ENCODE results near the gene NUBP2.

The NUBP2 gene, protein sequence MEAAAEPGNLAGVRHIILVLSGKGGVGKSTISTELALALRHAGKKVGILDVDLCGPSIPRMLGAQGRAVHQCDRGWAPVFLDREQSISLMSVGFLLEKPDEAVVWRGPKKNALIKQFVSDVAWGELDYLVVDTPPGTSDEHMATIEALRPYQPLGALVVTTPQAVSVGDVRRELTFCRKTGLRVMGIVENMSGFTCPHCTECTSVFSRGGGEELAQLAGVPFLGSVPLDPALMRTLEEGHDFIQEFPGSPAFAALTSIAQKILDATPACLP

DNA sequence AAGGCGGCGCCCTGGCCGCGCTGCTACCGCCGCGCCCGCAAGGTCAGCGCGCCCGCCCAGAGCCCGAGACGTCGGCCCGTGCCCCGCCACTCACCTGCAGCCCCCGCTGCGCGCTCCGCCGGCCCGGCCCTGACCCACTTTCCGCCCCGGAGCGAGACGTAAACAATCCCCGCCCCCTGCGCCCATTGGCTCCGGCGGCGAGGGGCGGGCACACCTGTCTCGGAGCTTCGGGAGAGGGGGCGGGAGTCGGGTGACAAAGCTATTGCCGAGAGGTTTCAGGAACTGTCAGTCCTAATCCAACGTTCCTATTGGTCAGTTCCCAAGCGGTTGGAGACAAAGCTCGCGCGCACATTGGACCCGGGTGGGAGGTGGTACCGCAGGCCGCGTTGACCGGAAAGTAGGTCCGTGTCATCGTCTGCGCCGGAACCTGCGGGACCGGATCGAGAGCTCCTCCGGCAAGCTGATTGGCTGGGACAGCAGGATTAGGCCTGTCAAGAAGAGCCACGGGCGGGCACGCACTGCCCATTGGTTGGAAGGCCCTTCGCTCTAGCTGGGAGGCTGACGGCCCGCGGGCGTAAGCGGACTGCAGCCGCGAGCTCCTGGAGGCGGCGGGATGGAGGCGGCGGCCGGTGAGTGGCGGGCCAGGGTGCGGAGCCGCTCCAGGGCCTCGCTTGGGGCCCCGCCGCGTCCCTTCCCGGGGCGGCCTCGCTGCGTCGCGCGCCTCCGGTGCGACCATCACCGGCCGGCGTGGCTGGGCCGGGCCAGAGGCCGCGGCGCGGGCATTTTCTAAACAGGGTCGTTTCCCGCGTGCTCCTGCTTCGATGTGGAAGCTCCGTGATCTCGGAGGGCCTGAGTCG lies at the start of gene NUBP2, which contains the start of gene SPSB3:
NUBP2 (plus strand) TSS at position 553 of the 857 bp plus-strand sequence; CDS start at position 614, 61 bp downstream.
SPSB3 (minus strand) TSS at position 164 of the 857 bp plus-strand sequence. CDS start 1,088 bp downstream, outside the sequence.
- peak; percentile 100 for DNase-seq (ENCODE audit: low spot score)

DNA sequence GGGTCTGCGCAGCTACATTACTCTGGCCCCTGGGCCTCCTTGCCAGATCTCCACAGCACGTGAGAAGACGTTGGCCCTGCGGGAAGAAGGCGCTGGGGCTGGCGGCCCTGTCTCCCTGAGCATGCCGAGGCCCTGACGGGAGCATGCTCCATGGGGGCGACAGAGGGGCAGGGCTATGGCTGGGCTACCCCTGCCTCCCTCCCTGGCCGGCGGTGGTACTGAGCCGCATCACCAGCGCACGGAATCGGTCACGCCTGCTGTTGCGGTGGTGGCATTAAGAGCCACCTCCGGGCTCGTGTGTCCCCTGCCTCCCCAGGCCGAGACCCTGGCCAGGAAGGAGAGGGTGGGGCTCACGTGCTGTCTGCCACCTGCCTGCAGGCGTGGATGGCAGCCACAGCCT lies 48.6 kb upstream of the NUBP2 start:
- no peak for DNase-seq (ENCODE audit: low spot score)

DNA sequence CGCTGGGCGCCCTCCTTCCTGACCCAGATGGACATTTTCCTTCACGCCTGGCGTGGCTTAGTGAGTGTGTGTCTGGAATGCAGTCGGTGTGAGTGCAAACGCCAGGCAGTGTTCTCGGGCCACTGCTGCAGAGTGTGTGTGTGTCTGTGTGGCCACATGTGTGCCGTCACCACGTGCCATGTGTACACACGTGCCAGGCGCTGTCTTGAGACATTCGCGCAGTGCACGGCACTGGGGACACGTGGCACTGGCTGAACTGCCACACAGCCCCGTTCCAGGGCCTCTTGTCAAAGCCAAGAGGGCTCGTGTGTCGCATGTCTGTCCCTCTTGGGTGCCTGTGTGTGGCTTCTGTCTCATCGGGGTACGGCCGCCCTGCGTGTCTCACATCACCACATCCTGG lies 47.9 kb upstream of the NUBP2 start:
- no peak for DNase-seq (ENCODE audit: low spot score)

DNA sequence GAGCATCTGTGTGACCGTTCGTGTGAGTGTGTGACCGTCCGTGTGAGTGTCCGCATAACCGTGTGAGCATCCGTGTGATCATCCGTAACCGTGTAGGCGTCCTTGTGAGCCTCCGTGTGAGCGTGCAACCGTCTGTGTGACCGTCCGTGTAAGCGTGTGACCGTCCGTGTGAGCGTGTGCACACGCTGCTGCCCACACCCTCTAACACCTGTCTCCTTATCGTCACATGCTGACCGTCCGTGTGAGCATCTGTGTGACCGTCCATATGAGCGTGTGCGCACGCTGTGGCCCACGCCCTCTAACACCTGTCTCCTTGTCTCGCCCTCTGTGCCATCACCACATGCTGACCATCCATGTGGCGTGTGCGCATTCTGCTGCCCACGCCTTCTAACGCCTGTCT lies 42.5 kb upstream of the NUBP2 start:
- DNase-seq (ENCODE audit: low spot score), result no peak

DNA sequence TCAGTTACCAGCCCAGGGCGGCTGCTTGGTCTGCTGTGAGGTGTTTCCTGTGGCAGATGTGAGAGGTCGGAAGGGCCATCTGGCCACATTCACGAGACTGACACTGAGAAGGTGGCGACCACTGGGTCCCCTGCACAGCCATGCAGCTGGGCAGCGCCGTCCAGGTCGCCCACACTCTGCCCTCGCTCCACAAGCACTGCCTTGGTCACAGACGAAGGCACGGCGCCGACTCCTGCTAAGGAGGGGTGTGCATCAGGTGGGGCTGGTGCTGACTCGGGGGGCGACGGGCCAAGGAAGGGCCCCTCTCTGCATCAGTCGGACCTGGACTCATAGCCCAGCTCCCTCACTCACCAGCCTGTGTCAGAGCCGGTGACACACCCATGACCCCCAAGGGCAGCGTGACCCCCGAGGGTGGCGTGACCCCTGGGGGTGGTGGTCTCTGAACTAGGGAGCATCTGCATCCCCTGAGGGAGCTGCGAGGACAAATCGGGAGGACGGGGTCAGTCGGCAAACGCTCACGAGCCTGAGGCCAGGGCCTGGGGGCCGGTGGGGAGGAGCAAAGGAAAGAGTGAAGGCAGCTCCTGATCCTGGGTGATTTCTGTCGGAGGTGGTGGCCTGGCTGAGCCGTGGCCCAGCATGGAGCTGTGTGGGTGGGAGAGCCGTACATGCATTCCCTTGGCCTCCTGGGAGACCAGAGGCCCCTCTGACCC lies 41.8 kb upstream of the NUBP2 start:
- no peak for DNase-seq (ENCODE audit: low spot score)

DNA sequence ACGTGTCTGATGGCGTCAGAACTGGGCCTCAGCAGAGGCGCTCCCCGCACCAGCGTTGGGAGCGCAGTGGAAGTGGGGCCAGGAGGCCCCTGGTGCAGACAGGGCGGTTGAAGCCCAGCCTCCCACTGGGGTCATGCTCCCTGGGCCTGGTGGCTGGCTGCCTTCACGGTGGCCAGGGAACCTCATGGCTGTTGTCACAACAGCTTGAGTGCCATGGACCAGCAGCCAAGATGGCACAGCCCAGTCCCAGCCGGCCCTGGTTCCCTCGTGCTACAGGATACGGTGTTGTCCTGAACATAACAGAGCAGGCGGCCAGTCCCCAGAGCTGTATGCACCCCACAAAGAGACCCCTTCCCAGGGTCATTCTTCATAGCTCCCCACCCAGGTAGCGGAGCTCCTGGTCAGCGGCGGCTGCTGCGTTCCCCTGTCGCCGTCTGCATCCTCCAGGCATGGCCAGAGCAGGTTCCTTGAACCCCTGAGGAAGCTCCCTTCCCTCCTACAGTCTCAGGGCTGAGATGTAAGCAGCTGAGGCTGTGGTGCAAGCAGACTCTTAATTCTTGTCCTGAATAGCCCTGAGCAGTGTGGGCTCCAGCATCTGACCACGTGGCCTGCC lies 41.1 kb upstream of the NUBP2 start:
- peak; percentile 7 for DNase-seq (ENCODE audit: low spot score)

DNA sequence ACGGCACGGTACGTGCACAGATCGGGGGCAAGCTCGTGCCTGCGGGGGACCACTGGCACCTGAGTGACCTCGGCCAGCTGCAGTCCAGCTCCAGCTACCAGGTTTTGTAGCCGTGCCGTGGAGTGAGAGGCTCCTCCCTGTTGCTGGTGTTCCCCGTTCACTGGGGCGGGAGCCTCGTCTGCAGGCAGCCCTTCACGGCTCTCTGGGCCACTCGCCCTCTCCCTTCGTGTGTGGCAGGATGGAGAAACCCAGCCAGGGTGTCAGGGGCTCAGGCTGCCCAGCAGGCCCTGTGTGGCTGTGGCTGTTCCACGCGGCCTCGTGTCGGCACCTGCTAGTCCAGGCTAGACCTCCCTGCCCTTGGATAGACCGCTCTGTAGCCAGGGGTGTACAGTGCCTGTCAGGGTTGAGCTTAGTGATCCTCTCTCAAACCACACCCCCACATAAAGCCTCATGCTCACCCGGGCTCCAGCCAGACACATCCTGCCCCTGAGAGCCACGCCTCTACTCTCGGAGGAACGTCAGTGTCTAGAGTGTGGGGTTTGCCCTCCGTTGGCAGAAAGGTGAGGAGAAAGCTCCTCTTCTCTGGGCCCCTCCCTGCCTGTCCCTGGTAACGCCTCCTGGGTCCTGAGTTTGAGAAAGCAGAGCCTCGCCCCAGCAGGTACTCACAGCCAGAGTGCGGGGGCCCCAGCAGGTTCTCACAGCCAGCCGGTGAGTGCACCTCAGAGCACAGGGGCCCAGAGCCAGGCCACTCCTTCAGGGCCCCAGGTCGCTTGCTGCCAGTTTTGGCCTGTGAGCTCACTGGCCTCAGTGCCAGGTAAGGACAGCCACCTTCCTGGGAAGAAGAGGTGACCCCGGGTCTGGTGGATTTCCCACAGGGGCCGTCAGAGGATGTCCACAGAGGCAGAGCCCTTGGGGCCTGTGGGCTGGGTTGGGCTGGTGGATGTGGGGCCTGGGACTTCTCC lies 39.1 kb upstream of the NUBP2 start:
- peak; percentile 16 for DNase-seq (ENCODE audit: low spot score)

DNA sequence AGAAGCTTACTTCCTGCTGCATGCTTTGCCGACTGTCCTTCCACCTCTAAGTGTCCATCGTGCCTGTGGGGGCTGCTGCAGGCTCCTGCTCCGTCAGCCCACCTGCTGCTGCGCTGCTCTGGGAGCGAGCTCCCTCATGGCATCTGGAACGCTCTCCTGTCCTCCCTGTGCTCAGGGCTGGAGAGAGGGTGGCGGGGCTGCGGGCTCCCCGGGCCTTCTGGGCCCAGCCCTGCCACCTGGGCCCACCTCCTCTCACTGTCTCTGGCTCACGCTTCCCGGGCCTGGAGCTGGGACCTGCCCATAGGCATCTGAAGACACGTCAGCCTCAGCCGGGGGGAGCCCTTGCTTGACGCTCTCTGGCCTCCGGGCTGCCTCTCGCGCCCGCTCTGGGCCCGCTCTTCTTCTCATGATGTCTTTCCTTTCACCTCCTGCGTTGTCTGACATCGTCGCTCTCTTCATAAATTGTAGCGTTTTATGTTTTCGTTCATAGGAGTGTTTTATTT lies 38.4 kb upstream of the NUBP2 start:
- DNase-seq (ENCODE audit: low spot score), result peak; percentile 31

DNA sequence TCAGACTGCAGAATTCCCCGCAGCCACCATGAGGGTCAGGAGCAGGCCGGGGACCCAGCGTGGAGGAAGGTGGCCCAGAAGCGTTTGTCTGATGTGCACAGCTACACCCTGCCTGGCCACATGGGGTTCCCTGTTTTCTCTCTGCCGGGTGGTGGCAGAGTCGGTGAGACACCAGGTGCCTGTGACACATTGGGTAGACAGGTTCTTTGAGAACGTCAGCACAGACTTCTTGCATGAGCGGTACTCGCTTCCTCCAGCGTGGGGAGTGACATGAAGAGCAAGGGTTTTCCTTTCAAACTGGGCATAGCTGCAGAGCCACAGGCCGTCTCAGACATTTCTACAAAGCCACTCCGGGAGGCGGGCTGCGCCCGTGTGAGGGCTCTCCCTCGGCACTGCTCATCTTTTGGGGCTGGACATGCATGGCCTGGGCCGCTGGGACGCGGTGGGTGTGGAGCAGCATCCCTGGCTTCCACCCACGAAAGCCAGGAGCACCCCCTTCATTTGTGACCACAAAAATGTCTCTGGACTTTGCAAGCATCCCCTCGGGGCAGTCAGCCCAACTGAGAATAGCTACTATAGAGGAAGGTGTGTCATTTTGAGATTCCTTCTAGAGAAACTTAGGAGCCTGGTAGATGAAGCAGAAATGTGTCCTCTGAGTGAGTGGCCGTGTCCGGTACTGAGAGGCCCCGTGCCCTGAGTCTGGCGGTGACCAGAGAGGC lies 37.4 kb upstream of the NUBP2 start:
- DNase-seq (ENCODE audit: low spot score), result peak; percentile 41

DNA sequence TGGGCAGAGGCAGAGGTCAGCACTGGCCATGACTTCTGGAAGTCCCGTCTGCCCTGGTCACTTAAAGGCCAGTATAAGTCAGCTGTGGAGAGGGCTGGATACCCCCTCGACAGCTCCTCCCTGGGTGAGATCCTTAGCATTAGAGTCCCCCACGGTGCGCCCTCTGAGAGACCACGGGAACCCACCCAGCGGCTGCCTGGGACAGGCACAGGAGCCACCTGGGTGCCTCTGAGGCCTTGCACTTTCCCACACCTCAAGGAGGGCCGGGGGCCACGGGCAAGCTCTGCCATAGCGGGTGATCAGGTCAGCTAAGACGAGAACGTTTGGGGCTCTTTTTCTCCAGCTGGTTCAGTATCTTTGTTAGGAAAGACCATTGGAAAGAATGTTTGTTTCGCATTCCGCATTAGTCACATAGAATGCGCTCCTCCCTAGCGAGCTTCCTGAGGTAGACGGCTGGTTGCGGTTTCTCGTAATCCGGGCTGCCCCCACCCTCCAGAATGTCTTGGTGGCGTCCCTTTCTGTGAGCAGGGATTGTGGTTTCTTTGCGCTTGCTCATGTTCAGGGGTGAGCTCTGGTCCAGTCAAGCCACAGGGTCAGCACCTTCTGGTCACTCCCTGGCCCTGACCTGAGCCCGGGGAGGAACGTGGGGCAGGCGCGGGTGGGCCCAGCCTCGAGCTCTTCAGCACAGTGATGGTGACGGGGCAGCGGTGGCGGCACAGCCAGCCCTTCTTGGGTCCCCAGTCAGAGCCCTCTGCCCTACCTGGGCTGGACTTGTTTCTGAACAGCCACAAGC lies 36.7 kb upstream of the NUBP2 start:
- peak; percentile 0 for DNase-seq (ENCODE audit: low spot score)

DNA sequence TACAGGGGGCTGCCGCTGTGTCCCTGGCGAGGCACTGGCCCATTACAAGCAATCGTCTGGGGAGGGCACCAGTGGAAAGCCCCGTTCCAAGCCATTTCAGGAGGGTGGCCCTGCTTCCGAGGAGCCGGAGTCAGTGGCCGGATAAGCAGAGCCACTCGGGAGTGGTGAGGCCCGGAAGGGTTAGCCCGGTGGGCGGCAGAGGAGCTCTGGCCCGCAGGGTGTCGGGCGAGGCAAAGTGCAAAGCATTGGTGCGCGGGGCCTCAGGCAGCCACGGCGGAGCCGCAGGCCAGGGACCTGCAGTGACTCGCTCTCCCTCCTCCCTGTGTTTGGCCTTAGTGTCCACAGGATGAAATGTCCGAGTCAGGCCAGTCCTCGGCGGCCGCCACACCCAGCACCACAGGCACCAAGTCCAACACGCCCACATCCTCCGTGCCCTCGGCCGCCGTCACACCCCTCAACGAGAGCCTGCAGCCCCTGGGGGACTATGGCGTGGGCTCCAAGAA lies 36.0 kb upstream of the NUBP2 start:
- peak; percentile 28 for DNase-seq (ENCODE audit: low spot score)

DNA sequence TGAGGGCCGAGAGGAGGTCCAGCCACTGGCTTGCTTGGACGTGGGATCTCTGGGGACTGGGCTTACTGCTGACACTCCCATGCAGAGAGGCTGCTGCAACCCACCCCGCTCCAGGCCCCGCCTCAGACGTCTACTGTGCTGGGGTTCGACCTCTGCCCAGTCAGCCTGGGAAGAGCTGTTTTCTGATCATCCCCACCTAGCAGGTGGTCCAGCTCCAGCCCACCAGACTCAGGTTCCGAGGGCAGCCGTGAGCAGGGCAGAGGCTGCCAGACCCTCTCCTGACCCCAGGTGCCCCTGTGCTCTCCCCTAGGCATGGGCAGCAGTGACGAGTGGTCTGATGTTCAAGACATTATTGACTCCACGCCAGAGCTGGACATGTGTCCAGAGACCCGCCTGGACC lies 34.8 kb upstream of the NUBP2 start:
- DNase-seq (ENCODE audit: low spot score), result no peak

DNA sequence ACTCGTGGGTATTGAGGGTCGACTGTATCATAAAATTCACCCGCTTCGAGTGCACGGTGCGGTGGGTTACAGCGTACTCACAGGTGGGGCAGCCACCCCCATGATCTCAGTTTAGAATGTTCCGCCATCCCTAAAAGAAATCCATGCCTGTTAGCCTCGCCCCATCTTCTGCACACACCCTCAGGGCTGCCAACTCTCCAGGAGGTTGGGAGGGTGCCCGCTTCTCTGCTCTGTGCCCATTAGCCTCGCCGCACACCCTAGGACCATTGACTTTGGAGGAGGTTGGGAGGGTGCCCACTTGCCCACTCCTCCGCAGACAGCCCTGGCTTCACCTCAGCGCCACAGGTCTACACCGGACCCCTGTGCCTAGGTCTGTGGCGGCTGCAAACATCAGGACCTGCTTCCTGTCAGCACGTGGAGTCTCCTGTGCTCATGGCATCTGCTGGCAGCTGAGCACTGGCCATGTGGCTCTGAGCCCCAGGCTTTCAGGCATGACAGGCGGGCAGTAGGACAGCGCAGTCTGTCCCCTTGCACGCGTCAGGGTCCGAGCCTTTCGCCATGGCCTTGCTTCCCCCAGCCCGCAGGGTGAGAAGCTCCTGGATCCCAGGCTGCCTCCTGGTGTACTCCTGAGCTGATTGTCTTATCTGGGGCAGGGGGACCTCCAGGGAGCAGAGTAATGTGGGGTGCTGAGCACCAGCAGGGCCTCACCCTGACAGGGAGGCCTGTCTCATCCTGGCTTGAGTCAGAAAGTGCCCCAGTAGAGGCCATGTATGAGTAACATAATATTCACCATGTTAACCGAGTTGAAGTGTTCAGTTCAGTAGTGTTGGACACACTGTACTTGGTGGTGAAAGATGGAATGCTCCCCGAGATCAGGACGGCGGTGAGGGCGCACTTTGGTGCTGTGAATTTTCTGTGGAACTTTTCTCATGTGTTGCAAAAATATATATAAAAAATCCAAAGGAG lies 33.3 kb upstream of the NUBP2 start:
- peak; percentile 73 for DNase-seq (ENCODE audit: low spot score)

DNA sequence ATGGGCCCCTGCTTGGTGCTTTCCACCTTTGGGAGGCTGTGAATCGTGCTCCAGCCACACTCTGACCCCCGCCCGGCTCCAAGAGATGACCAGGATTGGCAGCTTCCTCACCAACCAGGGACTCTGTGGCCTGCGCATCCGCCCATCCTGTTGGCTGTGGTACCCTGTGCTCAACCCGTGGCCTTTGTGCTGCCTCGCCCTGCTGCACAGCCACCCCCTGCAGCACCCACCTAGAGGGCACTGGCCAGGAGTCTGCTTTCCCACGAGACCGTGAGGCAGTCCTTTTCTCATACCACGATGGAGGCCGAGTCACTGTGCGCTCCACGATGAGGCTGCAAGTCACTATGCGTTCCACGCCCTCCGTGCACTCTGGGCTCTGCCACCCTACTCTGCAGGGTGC lies 30.8 kb upstream of the NUBP2 start:
- DNase-seq (ENCODE audit: low spot score), result peak; percentile 3

DNA sequence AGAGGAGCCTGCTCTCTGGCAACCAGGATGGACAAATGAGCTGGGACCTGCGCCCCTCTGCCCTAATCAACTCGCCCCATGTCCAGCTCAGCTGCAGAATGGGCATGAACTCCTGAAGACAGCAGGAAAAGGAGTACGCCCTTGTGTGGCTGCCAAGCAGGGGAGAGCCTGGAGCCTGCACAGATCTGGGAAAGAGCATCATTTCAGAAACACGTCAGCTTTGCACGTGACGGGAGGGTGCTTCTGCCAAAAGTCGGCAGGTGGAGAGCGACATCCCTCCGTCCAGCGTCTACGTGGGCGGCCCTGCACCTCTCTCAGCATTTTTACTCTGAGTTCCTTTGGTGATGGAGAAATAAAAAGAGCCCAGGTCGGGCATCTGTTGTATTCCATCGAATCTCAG lies 29.9 kb upstream of the NUBP2 start:
- DNase-seq (ENCODE audit: low spot score), result peak; percentile 90

DNA sequence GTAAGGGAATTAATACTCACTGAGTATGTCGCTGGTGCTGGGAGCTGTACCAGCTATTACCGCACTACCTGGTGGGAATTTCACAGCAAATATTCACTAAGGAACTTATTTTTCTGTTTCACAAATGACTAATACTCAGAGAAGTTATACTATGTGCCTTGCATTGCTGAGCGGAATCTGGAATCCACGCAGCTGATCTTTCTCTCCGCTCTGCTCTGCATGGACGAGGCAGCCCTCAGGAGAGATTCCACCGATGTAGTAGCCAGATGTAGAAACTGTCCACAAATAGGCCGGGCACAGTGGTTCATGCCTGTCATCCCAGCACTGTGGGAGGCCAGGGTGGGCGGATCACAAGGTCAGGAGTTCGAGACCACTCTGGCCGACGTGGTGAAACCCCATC lies 28.6 kb upstream of the NUBP2 start:
- DNase-seq (ENCODE audit: low spot score), result no peak

DNA sequence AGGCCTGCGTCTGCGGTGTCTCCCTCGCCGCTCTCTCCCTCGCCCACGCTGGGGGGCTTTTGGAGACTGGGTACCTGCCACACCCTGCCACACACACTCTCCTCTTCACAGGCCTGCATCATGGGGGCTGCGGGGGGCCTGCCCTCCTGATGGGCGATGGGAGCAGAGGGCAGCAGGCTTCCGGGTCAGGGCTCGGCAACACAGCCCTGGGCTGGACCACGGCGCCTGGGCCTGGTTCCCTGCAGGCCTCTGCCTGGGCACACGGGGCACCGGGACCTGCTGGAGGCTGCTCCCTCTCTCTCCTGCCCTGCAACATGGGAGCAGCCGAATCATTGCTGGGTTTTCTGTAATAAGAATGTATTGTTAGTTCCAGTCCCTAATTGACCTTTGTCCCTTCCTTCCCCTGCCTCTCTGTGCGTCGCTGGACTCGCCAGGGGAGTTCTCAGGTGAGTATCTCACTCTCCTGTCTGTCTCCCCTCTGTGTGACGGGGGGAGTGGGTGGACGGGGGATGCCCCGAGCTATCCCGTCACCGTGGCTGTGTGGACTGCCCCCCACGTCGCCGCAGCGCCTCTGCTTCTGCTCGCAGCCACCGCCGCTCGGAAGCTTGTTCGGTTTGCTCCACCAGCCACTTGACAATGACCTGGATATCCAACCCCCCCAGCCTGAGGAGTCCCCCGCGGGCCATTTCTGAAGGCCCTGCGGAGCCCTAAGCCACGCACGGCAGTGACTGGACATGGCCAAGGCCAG lies 24.9 kb upstream of the NUBP2 start:
- DNase-seq (ENCODE audit: low spot score), result no peak
